HL-60/S4 (cell line): ENCODE measurements around the gene STXBP3.
"Not testable (repeated sequence)": the region's sequence is repeated elsewhere in the genome, so short reads cannot be mapped to it uniquely, and the experiment has no call there.

Source experiments
- in situ Hi-C: fragments of 300-500 bp; cut with MboI; formaldehyde crosslinking; loops from 2 replicates; pipeline ENCODE4 v1.14.3; 2022; ENCODE audit warnings: low sequenced_read_pairs

STXBP3 gene

GRCh38 chr1:108728327-108728923 is 18.0 kb upstream of the STXBP3 start:
- in situ Hi-C loops = no loop called here

- in situ Hi-C loops = no loop called here
Measured at GRCh38 chr1:108729481-108729880, 17.0 kb upstream of the STXBP3 start.

- in situ Hi-C loops = no loop called here
Measured at GRCh38 chr1:108732398-108732797, 14.1 kb upstream of the STXBP3 start.

GRCh38 chr1:108734171-108734865 is 12.2 kb upstream of the STXBP3 start:
- in situ Hi-C loops = no loop called here

GRCh38 chr1:108742253-108742652 is 4.2 kb upstream of the STXBP3 start:
- in situ Hi-C loops = no loop called here

GRCh38 chr1:108745980-108746381 is 493 bp upstream of the STXBP3 start:
- in situ Hi-C loops = no loop called here

- in situ Hi-C loops = no loop called here
Measured at GRCh38 chr1:108747171-108747850, 837 bp downstream of the STXBP3 start.

GRCh38 chr1:108747898-108748297 is 1.4 kb downstream of the STXBP3 start:
- in situ Hi-C loops = no loop called here

- in situ Hi-C loops = no loop called here
Measured at GRCh38 chr1:108749081-108749480, 2.6 kb downstream of the STXBP3 start.

GRCh38 chr1:108750476-108751181 is 4.2 kb downstream of the STXBP3 start:
- in situ Hi-C loops = no loop called here

GRCh38 chr1:108753363-108753762 is 6.9 kb downstream of the STXBP3 start:
- in situ Hi-C loops = no loop called here

- in situ Hi-C loops = no loop called here
Measured at GRCh38 chr1:108758796-108759195, 12.3 kb downstream of the STXBP3 start.

- in situ Hi-C loops = no loop called here
Measured at GRCh38 chr1:108767115-108767514, 20.6 kb downstream of the STXBP3 start.

GRCh38 chr1:108767708-108768107 is 21.2 kb downstream of the STXBP3 start:
- in situ Hi-C loops = no loop called here

GRCh38 chr1:108777839-108778238 is 31.4 kb downstream of the STXBP3 start:
- in situ Hi-C loops = no loop called here

- in situ Hi-C loops = no loop called here
Measured at GRCh38 chr1:108779455-108779854, 33.0 kb downstream of the STXBP3 start.

- in situ Hi-C loops = no loop called here
Measured at GRCh38 chr1:108780937-108781574, 34.6 kb downstream of the STXBP3 start.

GRCh38 chr1:108781575-108781944 is 35.1 kb downstream of the STXBP3 start:
- in situ Hi-C loops = not testable (repeated sequence)

GRCh38 chr1:108785264-108785663 is 38.8 kb downstream of the STXBP3 start:
- in situ Hi-C loops = no loop called here

- in situ Hi-C loops = no loop called here
Measured at GRCh38 chr1:108785880-108786279, 39.4 kb downstream of the STXBP3 start.

GRCh38 chr1:108791790-108792189 is 45.3 kb downstream of the STXBP3 start:
- in situ Hi-C loops = no loop called here
